Measurements from ENCODE around the gene PANK1.

DNA sequence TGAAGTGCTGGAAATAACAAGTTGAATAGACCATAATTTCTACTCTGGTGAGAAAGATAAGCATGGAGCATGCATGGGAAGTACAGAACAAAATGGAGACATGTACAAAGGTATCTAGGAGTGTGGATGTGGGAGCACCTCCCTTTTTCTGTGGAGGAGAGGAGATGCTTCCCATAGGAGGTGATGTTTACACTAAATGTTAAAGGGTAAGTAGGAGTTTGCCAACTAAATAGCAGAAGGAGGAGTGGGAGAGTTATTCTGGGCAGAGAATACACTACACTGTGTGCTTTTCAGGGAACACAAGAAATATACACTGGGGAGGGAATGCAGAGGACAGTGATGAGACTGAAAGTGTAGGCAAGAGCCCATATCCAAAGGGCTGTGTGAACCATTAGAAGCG, 21.1 kb upstream of the PANK1 start:
- TF ChIP-seq CTCF (IDR thresholded peaks at IDR 0.05) (no peak), ZFX (IDR thresholded peaks at IDR 0.05; ENCODE audit: borderline replicate concordance) (no peak)
